Keratinocyte (primary cell): ENCODE data around the gene SLC51A. TPM values are rescaled to one million over a fixed set of nuclear protein-coding genes. Genes with fewer than 3 reads are reported as not detected.

ENCODE experiments used
- DNase-seq: peaks from one replicate; pipeline ENCODE4 v3.0.0-alpha.2; 2011; ENCODE audit warnings: low read depth, missing footprints, low spot score
- FAIRE-seq: peaks from 2 replicates; lab custom pipeline; 2011; peaks lifted over from hg19 to GRCh38; lab: Jason Lieb, UNC
- H2AFZ ChIP-seq: 2 replicates; pipeline ENCODE4 v1.6.0; 2012; ENCODE audit warnings: low read length, control low read depth, inconsistent platforms; ENCODE audit not compliant: control insufficient read depth
- H3K27ac ChIP-seq: 2 replicates; pipeline ENCODE4 v1.5.1; 2011; ENCODE audit warnings: low read length; ENCODE audit not compliant: control insufficient read depth, insufficient read depth
- H3K27me3 ChIP-seq: 3 replicates; pipeline ENCODE4 v1.6.0; 2011; ENCODE audit warnings: low read length; ENCODE audit not compliant: control insufficient read depth, insufficient read depth; ENCODE audit errors: extremely low read depth
- H3K36me3 ChIP-seq, 2 experiments: 2 replicates in 1 of 2; 3 replicates in 1 of 2; pipeline ENCODE4 v1.5.1; 2011; ENCODE audit warnings: low read length in 2 of 2, mild to moderate bottlenecking in 1 of 2; ENCODE audit not compliant: control insufficient read depth in 2 of 2, insufficient read depth in 2 of 2; ENCODE audit errors: extremely low read depth in 1 of 2
- H3K4me1 ChIP-seq: 3 replicates; pipeline ENCODE4 v1.5.1; 2011; ENCODE audit warnings: low read length; ENCODE audit not compliant: control insufficient read depth, insufficient read depth; ENCODE audit errors: extremely low read depth
- H3K4me2 ChIP-seq: 3 replicates; pipeline ENCODE4 v1.6.0; 2011; ENCODE audit warnings: low read depth, low read length; ENCODE audit not compliant: control insufficient read depth, insufficient read depth; ENCODE audit errors: extremely low read depth
- H3K4me3 ChIP-seq, 3 experiments: fragments of 200-600 bp in 1 of 3; sonication (generic) in 1 of 3; 2 replicates in 2 of 3; 3 replicates in 1 of 3; pipeline ENCODE4 v1.5.1; 2011 to 2016; ENCODE audit warnings: low read length in 3 of 3, mild to moderate bottlenecking in 3 of 3, control low read depth in 2 of 3, inconsistent platforms in 1 of 3, low read depth in 1 of 3, mixed read lengths in 1 of 3, mixed run types in 1 of 3, moderate library complexity in 1 of 3; ENCODE audit not compliant: control insufficient read depth in 2 of 3, insufficient read depth in 2 of 3; ENCODE audit errors: extremely low read depth in 1 of 3
- H3K79me2 ChIP-seq: 2 replicates; pipeline ENCODE4 v1.6.0; 2012; ENCODE audit warnings: low read length; ENCODE audit not compliant: control insufficient read depth, insufficient read depth
- H3K9ac ChIP-seq: 3 replicates; pipeline ENCODE4 v1.6.0; 2011; ENCODE audit warnings: low read length; ENCODE audit not compliant: control insufficient read depth, insufficient read depth; ENCODE audit errors: extremely low read depth
- H3K9me1 ChIP-seq: 3 replicates; pipeline ENCODE4 v1.6.0; 2011; ENCODE audit warnings: low read length; ENCODE audit not compliant: control insufficient read depth, insufficient read depth; ENCODE audit errors: extremely low read depth
- H3K9me3 ChIP-seq: 2 replicates; pipeline ENCODE4 v1.5.1; 2012; ENCODE audit warnings: low read depth, low read length; ENCODE audit not compliant: control insufficient read depth
- H4K20me1 ChIP-seq: 3 replicates; pipeline ENCODE4 v1.6.0; 2011; ENCODE audit warnings: low read length; ENCODE audit not compliant: control insufficient read depth, insufficient read depth; ENCODE audit errors: extremely low read depth
- CTCF ChIP-seq, 3 experiments: IDR thresholded peaks in 1 of 3; conservative IDR thresholded peaks in 1 of 3; optimal IDR thresholded peaks in 1 of 3; 2 replicates in 2 of 3; 3 replicates in 1 of 3; pipeline versions ENCODE3 to v1.5.1; 2011; ENCODE audit warnings: low read length in 3 of 3, mild to moderate bottlenecking in 3 of 3, moderate library complexity in 2 of 3, control low read depth in 1 of 3, inconsistent platforms in 1 of 3; ENCODE audit not compliant: insufficient read depth in 2 of 3; ENCODE audit errors: extremely low read depth in 1 of 3
- EZH2 ChIP-seq: IDR thresholded peaks from one replicate; pipeline ENCODE4 v1.6.1; 2012; ENCODE audit warnings: inconsistent platforms, mild to moderate bottlenecking, low read length, moderate library complexity
- dilution Hi-C: fragments of 300-500 bp; cut with MboI; formaldehyde crosslinking; loops from one replicate; pipeline ENCODE4 v1.7.0; 2020; ENCODE audit warnings: low sequenced_read_pairs; ENCODE audit not compliant: extremely low pct_ligation_motif_present
- polyA minus RNA-seq, 3 experiments: library from RNA; depleted of rRNA, polyadenylated mRNA; stranded (reverse); fragments of >200 nt; gene quantifications; 1 replicate in 1 of 3; 2 replicates in 1 of 3; 3 replicates in 1 of 3; pipeline ENCODE4 v1.2.3, GENCODE V29; 2011
- polyA plus RNA-seq, 5 experiments: library from polyadenylated mRNA; depleted of rRNA in 3 of 5; stranded (reverse) in 3 of 5; stranded (forward) in 1 of 5; unstranded in 1 of 5; fragments of >200 nt; gene quantifications; 1 replicate in 1 of 5; 2 replicates in 3 of 5; 3 replicates in 1 of 5; pipeline versions ENCODE4 v1.2.1 to v1.2.3, GENCODE V29; 2011 to 2012; ENCODE audit warnings: missing spikeins in 2 of 5, low read depth in 1 of 5, low replicate concordance in 1 of 5

SLC51A gene
- polyA plus RNA-seq (not detected in 3 replicates), polyA minus RNA-seq (not detected in 3 replicates)
- not detected for polyA plus RNA-seq (2011; ENCODE audit: low read depth)
- polyA plus RNA-seq (2011; cell fraction: cytosol; rRNA removed): not detected in 2 replicates
- not detected in 2 replicates for polyA plus RNA-seq (2011; cell fraction: nucleus; rRNA removed)
- polyA plus RNA-seq (2012; ENCODE audit: low replicate concordance): 4.2 and 7.6 TPM in 2 replicates
- not detected for polyA minus RNA-seq (2011; cell fraction: cytosol; rRNA and poly(A)+ RNA removed)
- not detected in 2 replicates for polyA minus RNA-seq (2011; cell fraction: nucleus; rRNA and poly(A)+ RNA removed)

GRCh38 chr3:196216089-196216564 lies at the start of gene SLC51A:
Gene SLC51A (plus strand): TSS chr3:196216534. CDS start chr3:196216713, 179 bp downstream.
- Histone ChIP-seq H3K79me2 (no peaks in the 10 kb centered on the region), H3K9me1 (no peaks in the 10 kb centered on the region), H3K9ac (no peak within 1 kb of the TSS), H3K4me1 (peaks cover 6% of the 10 kb centered on the region), H3K9me3 (no peaks in the 10 kb centered on the region), H3K36me3 (no peaks in the 10 kb centered on the region), H3K27ac (no peak within 1 kb of the TSS), H3K4me2 (peak within 1 kb of the TSS; percentile 5), H2AFZ (no peak within 1 kb of the TSS), H3K27me3 (peaks cover 22% of the 10 kb centered on the region), H3K4me3 (no peak within 1 kb of the TSS), H4K20me1 (no peaks in the 10 kb centered on the region)
- FAIRE-seq (no peak), DNase-seq (no peak)
- no peak for TF ChIP-seq CTCF (optimal IDR thresholded peaks at IDR 0.05 in 1 of 3, IDR thresholded peaks at IDR 0.05 in 1 of 3, conservative IDR thresholded peaks at IDR 0.05 in 1 of 3; ENCODE audit: extremely low read depth in 1 of 3, insufficient read depth in 2 of 3, low read length in 3 of 3)
- dilution Hi-C loops: no loop called here

- Histone ChIP-seq H3K4me3 (no peak overlapping the region), H3K9me1 (no peaks in the 10 kb centered on the region), H3K4me2 (no peak overlapping the region), H3K9ac (no peak overlapping the region), H3K9me3 (no peaks in the 10 kb centered on the region), H3K79me2 (no peaks in the 10 kb centered on the region), H3K36me3 (no peaks in the 10 kb centered on the region), H2AFZ (no peak overlapping the region), H3K4me1 (no peaks in the 10 kb centered on the region), H3K27ac (no peak overlapping the region), H3K27me3 (no peaks in the 10 kb centered on the region), H4K20me1 (no peaks in the 10 kb centered on the region)
- no peak for FAIRE-seq
- dilution Hi-C loops: no loop called here
- TF ChIP-seq EZH2: no peak
- TF ChIP-seq CTCF (optimal IDR thresholded peaks at IDR 0.05 in 1 of 3, IDR thresholded peaks at IDR 0.05 in 1 of 3, conservative IDR thresholded peaks at IDR 0.05 in 1 of 3; ENCODE audit: extremely low read depth in 1 of 3, insufficient read depth in 2 of 3, low read length in 3 of 3): no peak
- no peak for DNase-seq
Measured at GRCh38 chr3:196166741-196167140, 49.6 kb upstream of the SLC51A start.
